ENCODE measurements around the gene MAB21L4.

Gene MAB21L4

DNA sequence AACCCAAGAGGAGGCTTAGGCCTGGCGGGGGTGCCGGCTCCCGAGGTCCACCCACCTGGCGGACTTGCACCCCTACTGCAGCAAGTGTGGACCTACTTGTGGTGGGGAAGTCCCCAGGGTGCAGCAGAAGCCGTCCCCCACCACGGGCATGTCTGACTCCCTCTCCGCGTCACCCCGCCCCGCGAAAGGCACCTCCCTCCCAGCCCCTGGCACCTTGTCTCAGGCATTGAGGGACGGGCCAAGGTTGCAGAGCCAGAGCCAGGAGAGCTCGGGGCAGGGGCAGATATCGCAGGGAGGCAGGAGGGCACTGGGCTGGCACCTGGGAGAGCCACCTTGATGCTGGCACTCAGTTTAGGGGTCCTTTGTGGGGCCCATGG, 29.2 kb upstream of the MAB21L4 start:
- DNase-seq (ENCODE audit: low read depth): no peak

DNA sequence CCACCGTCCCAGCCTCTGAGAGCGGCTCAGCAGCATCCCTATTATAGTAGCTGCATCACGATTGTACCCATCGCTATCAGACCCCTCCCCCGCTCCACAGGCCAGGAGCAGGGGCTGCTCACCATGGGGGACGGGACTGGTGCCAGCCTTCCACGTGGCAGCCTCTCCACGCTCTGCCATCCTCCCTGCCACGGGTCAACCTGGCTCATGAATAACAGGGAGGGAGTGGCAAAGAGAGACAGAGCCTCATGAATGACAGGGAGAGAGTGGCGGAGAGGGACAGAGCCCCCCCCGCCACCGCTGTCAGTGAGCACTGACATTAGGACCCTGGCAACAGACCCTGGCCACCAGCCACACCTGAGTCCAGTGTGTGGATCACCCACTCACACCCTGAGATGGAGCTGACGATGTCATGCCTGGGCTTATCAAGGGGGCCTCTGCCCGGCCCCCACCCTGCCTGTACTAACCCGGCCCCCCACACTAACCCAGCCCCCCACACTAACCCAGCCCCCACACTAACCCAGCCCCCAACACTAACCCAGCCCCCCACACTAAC, 27.1 kb upstream of the MAB21L4 start:
- DNase-seq (ENCODE audit: low read depth): no peak

DNA sequence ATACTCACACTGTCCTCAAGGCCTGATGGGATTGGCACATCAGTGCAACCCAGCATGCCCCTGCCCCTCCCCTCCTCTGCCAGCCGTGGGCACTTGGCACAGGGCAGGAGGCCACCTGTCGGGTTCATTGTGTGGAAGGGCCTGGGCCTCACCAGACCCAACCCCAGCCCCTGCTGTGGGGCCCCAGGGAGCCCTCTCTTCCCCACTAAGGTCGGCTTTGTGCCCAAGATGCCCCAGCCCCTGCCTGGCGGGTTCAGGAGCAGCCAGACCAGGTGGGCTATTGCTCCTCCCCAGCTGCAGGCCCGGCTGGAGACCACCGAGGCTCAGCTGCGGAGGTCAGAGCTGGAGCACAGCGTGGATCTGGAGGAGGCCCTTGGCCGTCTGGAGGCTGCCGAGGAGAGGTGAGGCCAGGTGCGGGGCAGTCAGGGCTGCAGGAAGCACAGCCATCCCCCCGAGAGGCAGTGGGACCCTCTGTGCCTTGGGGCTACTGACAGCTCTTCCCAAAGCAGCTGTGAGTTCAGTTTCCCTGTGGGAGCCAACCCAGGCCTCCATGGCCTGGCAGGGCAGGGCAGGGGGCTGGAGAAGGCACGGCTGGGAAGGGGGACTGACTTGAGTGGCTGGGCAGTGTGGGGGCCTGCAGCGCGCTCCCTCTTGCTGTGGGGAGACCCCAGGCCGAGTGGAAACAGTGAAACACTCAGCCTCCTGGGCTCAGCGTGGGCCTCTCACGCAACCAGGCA, 26.5 kb upstream of the MAB21L4 start:
- no peak for DNase-seq (ENCODE audit: low read depth)

DNA sequence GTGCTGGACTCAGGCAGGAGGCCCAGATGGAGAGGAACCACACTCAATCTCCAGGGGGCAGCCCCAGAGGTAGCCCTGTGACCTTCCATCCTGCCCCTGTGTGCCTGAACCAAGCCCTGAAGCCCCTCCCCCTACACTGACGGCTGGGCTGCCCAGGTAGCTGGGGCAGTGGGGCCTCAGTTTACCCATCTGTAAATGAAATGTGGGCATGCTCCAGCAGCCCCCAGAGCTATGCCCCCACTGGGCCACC, 26.0 kb upstream of the MAB21L4 start:
- no peak for DNase-seq (ENCODE audit: low read depth)

DNA sequence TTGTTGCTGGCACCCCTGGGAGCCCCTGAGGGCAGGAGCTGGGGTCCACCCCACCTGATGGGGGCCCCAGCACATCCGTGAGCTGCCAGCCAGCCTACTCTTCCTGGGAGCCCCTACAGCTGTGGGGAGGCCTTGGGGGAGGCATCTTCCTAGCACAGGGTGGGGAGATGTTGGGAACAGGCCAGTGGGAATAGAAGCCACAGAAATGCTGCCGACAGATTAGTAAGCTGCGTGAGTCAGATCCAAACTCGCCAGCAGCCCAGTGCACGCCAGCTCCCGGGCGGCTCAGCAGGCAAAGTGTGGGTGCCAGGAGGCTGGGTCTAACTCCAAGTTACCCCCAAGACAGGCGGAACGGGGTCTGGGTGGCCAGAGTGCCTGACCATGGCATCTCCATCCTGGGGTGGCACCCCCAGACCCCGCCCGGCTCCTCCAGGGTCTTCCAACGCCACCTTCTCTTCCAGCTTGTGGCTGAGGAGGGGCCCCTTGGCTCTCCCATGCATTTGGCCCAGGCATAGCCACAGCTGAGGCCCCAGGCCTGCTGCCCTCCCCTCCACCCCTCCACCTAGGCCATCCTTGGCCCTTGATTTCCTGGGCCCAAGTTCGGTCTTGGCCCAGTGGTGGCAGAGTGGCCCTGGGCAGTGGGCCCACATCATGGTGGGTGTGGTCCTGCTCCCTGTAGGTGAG, 25.5 kb upstream of the MAB21L4 start:
- peak; percentile 94 for DNase-seq (ENCODE audit: low read depth)

DNA sequence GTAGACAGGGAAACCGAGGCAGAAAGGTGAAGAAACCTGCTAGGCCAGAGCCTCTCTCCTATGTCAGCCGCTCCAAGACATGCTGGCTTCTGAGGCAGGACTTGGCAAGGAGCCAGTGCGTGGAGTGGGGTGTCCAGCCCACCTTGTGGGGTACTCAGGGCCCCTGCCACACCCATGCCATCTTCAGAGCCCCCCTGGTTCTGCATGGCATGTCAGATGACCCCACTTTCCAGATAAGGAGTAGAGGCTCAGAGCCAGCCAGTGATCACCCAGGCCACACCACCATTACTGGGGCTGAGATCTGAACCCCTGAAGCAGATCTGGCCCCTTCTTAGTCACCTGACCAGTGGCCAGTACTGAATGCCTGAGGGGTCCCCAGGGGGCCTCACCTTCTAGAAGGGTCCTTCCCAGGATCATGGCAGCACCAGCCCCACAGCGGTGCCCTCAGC, 24.9 kb upstream of the MAB21L4 start:
- peak; percentile 7 for DNase-seq (ENCODE audit: low read depth)

DNA sequence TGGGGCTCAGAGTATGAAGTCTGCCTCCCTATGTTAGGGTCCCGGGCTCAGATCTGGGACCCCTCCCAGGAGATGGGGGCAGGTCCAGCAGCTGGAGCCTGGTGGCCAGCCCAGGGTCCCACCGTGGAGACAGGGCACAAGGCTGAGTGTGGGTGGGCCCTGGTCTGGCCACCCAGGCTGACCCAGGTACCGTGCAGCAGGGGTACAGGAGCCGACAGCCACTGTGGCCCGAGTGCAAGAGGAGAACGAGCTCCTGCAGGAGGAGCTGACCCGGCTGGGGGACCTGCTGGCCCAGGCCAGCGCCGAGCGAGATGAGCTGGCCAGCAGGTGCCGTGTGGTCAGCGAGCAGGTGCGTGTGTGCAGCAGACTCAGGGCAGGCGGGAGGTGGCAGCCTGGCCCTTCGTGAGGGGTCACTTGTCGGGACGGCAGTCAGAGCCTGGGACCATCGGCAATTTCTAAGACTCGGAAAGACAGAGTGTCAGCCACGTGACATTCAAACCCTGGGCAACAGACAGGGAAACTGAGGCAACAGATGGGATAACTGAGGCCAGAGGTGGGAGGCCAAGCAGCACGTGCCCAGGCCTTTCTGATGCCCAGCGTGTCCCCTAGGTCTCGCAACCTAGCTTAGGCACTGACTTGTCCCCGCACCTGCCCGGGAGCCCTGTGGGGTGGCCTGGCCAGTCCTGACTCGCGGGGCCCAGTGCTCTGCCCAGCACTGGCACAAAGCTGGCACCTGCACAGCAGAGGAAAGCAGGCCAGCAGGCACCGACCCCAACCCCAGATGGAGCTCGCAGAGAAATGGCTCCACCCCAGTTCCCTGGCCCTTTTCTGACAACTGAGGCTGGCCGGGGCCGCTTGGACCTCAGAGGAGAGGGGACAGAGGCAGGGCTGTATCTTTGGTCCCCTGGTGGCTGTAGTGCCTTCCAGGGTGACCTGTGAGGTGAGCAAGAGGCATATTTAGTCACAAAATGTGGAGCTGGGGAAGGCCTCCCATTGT, 24.1 kb upstream of the MAB21L4 start:
- DNase-seq (ENCODE audit: low read depth): no peak

DNA sequence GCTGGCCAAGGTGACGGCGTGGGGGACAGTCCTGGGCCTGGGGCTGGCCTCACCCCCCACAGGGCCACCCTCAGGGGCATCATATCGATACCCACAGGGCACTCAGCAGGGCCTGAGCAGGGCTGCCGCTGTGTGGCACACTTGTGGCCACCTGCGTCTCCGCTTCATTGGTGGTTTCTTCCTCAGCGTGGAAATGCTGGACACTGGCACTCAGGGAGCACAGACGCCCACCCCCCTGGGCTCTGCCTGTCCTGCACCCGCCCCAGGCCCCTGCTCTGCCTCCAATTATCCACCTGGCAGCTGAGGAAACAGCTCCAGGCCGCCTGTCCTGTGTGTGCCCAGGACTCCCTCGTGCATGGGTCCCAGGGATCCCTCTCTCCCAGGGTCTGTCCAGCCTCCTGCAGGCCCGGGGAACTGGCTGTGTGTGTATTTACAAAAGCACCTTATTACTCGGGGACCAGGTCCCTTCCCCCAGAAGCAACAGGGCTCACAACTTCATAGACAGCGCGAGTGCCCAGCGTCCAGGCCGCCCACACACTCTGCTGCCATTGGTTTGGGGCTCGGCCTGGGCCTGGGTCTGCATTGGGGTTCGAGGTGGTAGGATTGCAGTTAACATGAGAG, 23.3 kb upstream of the MAB21L4 start:
- no peak for DNase-seq (ENCODE audit: low read depth)

DNA sequence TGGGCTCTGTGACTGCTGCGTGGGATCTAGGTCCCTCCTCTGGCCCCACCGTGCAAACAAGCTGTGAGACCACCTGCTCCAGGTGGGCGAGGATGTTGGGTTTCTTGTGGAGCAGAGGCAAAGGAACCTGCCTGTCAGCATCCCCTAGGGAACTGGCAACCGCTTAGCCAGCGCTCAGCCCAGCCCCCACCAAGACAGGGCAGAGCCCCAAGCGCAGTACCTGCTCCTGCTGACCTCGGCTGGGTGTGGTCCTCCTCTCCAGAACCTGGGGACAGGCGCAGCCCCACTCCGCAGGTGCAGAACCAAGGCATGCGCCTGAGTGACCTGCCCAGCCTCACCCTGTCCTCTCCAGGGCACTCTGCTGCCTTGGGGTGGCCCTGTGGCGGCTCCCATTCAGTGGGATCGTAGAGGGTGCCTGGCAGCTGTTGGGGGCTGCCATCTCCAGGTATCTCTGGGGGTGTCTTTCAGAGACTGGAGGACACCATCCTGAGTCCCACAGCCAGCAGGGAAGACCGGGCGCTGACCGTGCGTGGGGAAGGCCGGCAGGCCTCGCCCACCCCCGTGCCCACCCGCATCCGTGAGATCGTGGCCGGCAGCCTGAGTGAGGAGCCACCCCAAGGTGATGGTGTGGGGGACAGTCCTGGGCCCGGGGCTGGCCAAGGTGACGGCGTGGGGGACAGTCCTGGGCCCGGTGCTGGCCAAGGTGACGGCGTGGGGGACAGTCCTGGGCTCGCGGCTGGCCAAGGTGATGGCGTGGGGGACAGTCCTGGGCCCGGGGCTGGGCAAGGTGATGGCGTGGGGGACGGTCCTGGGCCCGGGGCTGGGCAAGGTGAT, 22.5 kb upstream of the MAB21L4 start:
- DNase-seq (ENCODE audit: low read depth): no peak

DNA sequence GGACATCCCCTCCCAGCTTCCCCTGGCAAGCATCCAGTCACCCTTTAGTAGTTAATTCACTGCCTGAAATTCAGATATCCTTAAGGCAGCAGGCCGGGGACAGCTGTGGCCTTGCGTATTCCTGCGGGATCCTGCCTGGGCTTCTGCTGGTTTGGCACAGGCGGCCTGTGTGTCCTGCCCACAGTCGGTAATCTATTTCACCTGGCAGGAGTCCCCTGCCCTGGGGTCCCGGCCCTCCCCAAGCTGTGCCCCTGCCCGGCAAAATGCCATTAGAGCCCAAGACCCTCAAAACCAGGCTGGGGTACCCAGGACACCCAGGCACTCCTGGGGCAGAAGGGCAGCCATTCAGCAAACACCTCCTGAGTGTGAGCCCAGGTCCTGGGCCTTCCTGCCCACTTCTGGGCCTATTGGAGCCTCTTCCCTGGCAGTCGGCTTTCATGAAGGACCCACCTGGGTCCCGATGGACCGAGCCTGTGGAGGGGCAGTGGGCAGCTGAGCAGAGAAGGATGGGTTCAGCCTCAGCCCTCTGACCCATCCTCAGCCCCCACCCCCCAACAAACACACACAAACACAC, 21.8 kb upstream of the MAB21L4 start:
- no peak for DNase-seq (ENCODE audit: low read depth)

DNA sequence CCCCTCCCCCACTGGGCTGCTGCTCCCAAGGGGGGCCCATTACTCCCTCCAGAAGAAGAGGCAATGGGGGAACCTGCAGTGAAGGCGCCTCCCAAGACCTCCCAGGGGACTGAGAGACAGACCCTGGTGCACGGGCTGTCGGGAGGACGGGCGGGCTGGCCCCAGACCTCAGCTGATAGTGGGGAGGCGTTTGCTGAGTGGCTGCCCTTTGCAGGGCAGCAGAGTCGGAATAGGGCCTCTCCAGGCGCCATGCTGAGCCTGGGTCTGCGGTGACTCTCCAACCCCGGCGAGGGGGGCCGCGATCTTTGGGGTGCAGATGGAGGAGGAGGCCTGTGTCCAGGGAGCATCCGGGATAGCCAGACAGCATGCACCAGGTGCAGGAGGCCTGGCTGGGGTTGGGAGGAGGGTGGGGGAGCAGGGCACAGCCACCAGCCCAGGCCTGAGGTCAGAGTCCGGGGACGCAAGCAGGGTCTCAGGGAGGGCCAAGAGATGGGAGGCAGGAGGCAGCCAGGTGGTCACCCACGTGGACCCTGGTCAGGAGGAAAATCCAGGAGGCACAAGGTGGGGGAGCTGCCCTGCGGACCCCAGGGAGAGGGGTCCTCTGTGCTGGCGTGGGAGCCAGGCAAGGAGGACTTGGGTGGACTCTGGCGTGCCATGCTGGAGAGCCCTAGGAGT, 21.2 kb upstream of the MAB21L4 start:
- DNase-seq (ENCODE audit: low read depth): no peak

DNA sequence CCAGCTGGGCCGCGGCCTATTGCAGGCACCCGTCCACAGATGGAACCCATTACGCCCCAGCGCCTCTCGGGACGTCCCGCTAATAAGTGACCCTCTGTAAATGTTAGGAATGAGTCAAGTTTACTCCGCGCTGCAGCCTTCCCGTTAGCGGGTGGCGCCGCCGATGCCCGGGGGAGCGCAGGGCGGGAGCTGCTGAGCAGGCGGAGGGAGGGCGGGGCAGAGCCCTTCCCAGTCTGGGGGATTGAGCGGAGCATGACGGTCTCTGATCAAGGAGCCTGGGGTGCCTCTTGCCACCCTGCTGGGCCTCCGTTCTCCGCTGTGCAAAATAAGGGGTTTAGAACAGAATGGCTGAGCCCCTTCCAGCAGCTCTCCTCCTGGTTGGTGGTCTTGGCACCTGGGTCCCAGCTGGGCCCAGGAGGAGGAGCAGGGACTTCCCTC, 20.6 kb upstream of the MAB21L4 start:
- DNase-seq (ENCODE audit: low read depth): peak; percentile 28

DNA sequence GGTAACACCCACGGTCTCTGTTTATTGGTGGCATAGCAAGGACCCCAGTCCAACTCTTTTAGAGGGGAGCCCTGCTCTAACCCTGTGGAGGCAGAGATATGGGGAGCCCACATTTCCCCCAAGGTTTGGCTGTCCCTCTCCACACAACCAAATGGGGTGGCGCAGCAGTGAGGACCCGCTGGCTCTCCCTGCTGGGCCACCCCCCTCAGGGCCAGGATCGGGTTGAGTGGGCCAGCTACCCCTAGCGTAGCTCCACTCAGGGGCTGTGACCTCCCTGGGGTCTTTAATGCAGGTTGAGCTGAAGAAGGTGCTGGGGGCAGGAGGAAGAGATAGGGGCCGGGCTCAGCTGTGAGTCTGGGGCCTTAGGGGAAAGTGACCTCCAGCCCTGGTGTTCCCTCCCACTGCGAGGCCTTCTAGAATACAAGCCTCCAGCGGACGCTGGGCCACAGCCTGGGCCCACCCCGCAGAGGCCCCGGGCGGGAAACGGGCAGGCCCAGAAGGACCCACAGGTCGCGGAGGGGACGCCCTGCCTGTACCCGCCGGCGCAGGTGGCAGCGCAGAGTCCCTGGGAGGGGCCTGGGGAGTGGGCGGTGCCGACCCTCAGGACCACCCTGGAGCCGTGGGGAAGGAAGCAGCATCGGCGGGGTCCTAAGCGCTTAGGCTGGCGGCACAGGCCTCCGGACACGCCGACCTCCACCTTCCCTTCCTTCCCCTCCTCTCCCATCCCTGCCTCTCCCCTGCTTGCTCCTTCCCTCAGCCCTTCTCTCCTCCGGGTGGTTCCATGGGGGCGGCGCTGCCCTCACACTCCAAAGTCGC, 19.8 kb upstream of the MAB21L4 start:
- no peak for DNase-seq (ENCODE audit: low read depth)

DNA sequence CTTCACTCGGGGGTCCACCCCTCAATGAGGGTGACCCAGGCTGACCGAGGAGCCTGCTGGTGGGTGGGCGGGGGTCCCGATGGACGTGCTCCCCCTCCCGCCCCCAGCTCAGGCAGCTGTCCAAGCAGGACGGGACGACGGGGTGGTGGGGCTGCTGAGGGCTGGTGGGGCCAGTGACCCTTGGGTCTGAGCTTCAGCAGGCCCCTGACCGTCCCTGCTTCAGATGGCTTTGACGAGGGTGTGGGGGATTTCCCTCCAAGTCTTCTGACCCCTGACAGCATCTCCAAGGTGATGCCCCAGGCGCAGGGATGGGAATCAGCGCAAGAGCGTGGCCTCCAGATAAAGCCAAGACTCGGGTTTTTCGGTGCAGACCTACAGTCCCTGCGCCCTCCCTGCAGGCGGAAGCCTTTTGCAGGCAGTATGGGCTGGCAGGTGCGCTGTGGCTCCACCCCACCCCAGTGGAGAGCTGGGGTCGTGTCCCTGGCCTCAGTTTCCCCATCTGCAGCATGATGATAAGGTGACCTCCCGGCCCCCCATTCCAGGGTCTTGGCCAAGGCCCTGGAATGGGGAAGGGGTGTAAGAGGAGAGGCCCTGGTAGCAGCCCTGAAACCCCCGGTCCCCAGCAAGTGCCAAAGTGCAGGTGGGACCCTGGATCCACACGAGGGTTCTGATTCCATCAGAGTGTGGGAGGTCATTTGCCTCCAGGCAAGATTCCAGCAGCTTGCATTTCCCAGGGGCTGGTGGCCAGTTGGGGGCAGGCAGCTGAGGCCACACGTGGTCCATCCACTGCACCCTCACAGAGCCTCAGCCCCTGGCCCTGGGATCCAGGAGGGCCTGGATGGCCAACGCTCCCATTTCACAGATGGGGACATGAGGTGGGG, 18.9 kb upstream of the MAB21L4 start:
- DNase-seq (ENCODE audit: low read depth): no peak

DNA sequence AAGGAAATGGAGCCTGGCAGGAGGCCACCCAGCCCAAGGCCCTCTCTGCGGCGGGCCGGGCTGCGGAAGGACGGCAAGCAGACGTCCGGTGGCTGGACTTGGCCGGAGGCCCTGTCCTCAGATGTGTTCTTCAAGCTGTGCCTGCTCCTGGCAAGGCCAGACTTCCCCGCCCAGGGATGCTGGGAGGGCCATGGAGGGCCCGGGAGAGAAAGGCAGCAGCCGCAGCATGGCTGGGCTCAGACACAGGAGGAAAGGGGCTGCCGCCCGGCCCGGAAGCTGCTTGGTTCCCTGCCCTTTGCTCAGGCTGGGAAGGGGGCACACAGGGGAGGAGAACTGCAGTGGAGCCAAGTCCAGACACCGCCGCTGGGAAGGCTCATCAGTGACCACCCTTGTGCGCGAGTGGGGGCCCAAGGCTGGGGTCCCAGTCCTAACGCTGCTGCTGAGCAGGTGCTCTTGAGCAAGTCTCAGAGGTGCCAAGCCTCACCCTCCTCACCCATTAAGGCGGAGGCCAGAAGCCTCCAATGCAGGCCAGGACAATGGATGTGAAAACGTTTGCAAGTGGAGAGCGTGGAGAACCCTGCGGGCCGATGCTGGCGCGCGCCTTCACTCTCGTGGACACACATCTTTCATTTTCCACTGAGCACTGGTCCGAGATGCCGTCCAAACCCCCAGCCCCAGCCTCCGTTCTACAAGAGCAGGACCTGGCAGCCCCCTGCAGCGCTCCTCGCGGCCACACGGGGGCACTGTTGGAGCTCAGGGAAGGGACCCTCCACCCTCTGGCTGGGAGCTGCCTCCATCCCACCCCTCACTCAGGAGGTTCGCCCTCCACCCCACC, 18.1 kb upstream of the MAB21L4 start:
- peak; percentile 16 for DNase-seq (ENCODE audit: low read depth)

DNA sequence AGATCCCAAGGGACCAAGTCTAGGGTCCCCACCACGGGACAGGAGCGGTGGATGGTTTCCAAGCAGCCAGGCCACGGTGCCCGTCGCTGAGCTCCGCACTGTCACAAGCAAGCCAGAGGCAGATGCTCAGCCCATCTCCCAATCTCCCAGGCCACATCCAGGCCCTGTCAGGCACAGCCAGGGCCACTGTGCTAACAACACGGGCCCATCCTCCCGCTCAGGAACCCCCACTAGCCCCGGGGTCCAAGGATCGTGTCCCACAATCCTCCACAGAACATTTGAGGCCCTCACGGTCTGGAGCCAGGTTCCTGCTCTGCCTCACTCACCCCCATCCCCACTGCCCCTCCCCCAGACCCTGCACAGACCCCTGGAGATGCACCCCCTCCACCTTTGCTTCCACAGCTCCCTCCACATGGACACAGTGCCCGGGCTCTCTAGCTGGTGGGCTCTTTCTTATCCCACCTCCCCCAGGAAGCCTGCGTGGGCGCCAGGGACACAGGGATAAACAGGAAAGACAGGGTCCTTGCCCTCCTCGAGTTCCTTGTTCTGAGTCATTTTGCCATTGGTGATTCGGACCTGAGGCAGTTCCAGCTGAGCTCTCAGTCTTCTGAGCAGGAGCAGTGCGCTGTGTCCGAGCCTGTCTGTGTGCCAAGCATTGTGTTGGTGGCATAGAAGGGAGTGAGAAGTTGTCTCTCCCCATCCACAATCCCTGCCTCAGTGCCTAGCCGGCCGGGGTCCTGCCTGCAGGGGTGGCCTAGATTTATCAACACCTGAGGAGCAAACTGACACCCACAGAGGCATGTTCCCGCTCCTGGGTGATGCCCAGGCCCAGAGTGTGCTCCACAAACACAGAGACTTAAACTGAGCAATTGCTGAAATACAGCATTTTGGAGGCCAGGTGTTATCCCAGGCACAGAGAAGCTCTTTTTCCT, 17.2 kb upstream of the MAB21L4 start:
- DNase-seq (ENCODE audit: low read depth): no peak
